HG03469 (cell line): ENCODE measurements around the gene TEKTIP1.
"Not testable (repeated sequence)": the region's sequence is repeated elsewhere in the genome, so short reads cannot be mapped to it uniquely, and the experiment has no call there.

ENCODE experiments used
- ATAC-seq: cut with Tn5 transposase; IDR thresholded peaks from one replicate; pipeline ENCODE4 v1.9.1; 2021; ENCODE audit warnings: mild to moderate bottlenecking, moderate library complexity, moderate number of reproducible peaks; ENCODE audit not compliant: unreplicated experiment

Gene TEKTIP1

GRCh38 chr19:3507371-3508120 is 31.4 kb upstream of the TEKTIP1 start:
- ATAC-seq, result no peak

- not testable (repeated sequence) for ATAC-seq
Observed at GRCh38 chr19:3508121-3508661, 30.8 kb upstream of the TEKTIP1 start.

- ATAC-seq, result no peak
Observed at GRCh38 chr19:3508771-3509535, 30.0 kb upstream of the TEKTIP1 start.

- ATAC-seq, result no peak
Observed at GRCh38 chr19:3509566-3509989, 29.4 kb upstream of the TEKTIP1 start.

GRCh38 chr19:3510727-3511126 is 28.2 kb upstream of the TEKTIP1 start:
- no peak for ATAC-seq

- ATAC-seq, result no peak
Observed at GRCh38 chr19:3511506-3512251, 27.3 kb upstream of the TEKTIP1 start.

- ATAC-seq, result no peak
Observed at GRCh38 chr19:3512562-3513228, 26.3 kb upstream of the TEKTIP1 start.

GRCh38 chr19:3513229-3514140 is 25.5 kb upstream of the TEKTIP1 start:
- no peak for ATAC-seq

- no peak for ATAC-seq
Observed at GRCh38 chr19:3514930-3515329, 24.0 kb upstream of the TEKTIP1 start.

- ATAC-seq, result no peak
Observed at GRCh38 chr19:3515891-3516422, 23.0 kb upstream of the TEKTIP1 start.

- ATAC-seq, result no peak
Observed at GRCh38 chr19:3516675-3517207, 22.2 kb upstream of the TEKTIP1 start.

GRCh38 chr19:3517638-3518037 is 21.3 kb upstream of the TEKTIP1 start:
- ATAC-seq, result no peak

GRCh38 chr19:3518255-3518654 is 20.7 kb upstream of the TEKTIP1 start:
- ATAC-seq, result no peak

GRCh38 chr19:3518659-3519058 is 20.3 kb upstream of the TEKTIP1 start:
- ATAC-seq, result no peak

- no peak for ATAC-seq
Observed at GRCh38 chr19:3519126-3519525, 19.8 kb upstream of the TEKTIP1 start.

GRCh38 chr19:3520166-3521103 is 18.5 kb upstream of the TEKTIP1 start:
- ATAC-seq, result no peak

- ATAC-seq, result no peak
Observed at GRCh38 chr19:3521104-3521445, 17.9 kb upstream of the TEKTIP1 start.
